Lung (tissue), 12 donors: ENCODE measurements around the gene SEL1L3. TPM values are rescaled to one million over a fixed set of nuclear protein-coding genes. Genes with fewer than 3 reads are reported as not detected.

Experiments
- ATAC-seq: fragments of 200-7000 bp; cut with Tn5 transposase; one replicate; pipeline ENCODE4 v1.9.1; 2020; ENCODE audit warnings: moderate number of reproducible peaks; ENCODE audit not compliant: insufficient read depth, low FRiP score
- DNase-seq, 3 donors: peaks; one replicate each; pipeline ENCODE4 v3.0.0-alpha.2; 2013 to 2017
- H3K27ac ChIP-seq, 2 donors: one replicate each; pipeline ENCODE4 v1.5.1; 2013; ENCODE audit warnings: mild to moderate bottlenecking in 2 of 2, moderate library complexity in 2 of 2, control low read depth in 1 of 2, inconsistent platforms in 1 of 2, low read depth in 1 of 2, low read length in 1 of 2
- H3K27me3 ChIP-seq, 3 donors: one replicate each; pipeline ENCODE4 v1.5.1; 2013; ENCODE audit warnings: low read length in 2 of 3; ENCODE audit not compliant: control insufficient read depth in 3 of 3, insufficient read depth in 3 of 3
- H3K36me3 ChIP-seq, 4 donors: one replicate each; pipeline ENCODE4 v1.5.1; 2013; ENCODE audit warnings: low read length in 4 of 4, mild to moderate bottlenecking in 1 of 4, moderate library complexity in 1 of 4; ENCODE audit not compliant: control insufficient read depth in 4 of 4, insufficient read depth in 4 of 4
- H3K4me1 ChIP-seq, 5 donors: one replicate each; pipeline ENCODE4 v1.5.1; 2013; ENCODE audit warnings: low read length in 5 of 5, mild to moderate bottlenecking in 2 of 5, moderate library complexity in 1 of 5; ENCODE audit not compliant: control insufficient read depth in 5 of 5, insufficient read depth in 5 of 5
- H3K4me3 ChIP-seq: one replicate; pipeline ENCODE4 v1.5.1; 2013; ENCODE audit warnings: mild to moderate bottlenecking, control low read depth, moderate library complexity
- H3K9ac ChIP-seq, 2 donors: one replicate each; pipeline ENCODE4 v1.5.1; 2013; ENCODE audit warnings: low read length in 2 of 2, control low read depth in 1 of 2; ENCODE audit not compliant: insufficient read depth in 1 of 2
- H3K9me3 ChIP-seq, 4 donors: one replicate each; pipeline ENCODE4 v1.5.1; 2013; ENCODE audit warnings: low read length in 3 of 4, mild to moderate bottlenecking in 1 of 4, moderate library complexity in 1 of 4; ENCODE audit not compliant: control insufficient read depth in 4 of 4, insufficient read depth in 3 of 4
- CTCF ChIP-seq: IDR thresholded peaks from 2 replicates; pipeline ENCODE4 v1.5.1; 2012; ENCODE audit warnings: mild to moderate bottlenecking; ENCODE audit errors: control extremely low read depth, extremely low read depth
- WGBS, 2 donors: extraction: QIAGEN DNeasy Blood & Tissue Kit; methylation state at CpG; one replicate each; pipeline ENCODE4 v1.1.7; 2013; 5-methylcytosine and 5-hydroxymethylcytosine counted together
- polyA plus RNA-seq, 2 donors: library from polyadenylated mRNA; stranded (reverse); fragments of 200-250 nt; gene quantifications; one replicate each; pipeline ENCODE4 v1.2.1, GENCODE V29; 2013
- total RNA-seq, 2 donors: library from RNA; depleted of rRNA in 1 of 2; stranded (reverse); fragments of >200 nt in 1 of 2; gene quantifications; one replicate each; pipeline ENCODE4 v1.2.1, GENCODE V29; 2014 to 2021
- donor health status: control.
- donor health status: control.
- donor health status: Bipolar disorder and iron deficiency.
- donor health status: healthy.
- donor health status: DM: yes; HTN: yes; CAD: no.

SEL1L3 gene
- total and polyA plus RNA-seq, 4 donors, result 29.2 to 93.3 (median 57.1) TPM

DNA sequence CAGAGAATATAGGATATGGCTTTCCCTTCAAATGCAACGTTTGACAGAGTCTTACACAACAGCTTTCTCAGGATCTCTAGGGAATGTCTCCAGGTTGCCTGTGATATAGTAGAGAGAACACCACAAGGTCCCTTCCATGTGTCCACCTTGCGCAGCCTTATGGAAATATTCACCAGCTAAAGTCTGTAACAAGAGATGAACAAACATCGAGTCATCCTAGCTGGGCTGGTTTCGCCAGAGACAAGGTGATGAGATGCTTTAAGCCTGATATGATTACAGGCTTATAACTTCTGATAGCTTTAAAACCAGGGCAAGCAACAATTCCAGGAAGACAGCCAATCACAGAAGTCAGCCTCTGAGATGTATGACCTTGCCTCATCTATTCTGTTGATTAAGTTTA is 83.8 kb downstream of the SEL1L3 start:
- H3K4me1 ChIP-seq, result no peaks in the 10 kb centered on the region
- H3K27me3 ChIP-seq, result no peaks in the 10 kb centered on the region
- no peak for TF ChIP-seq CTCF
- peaks cover 0 to 13% (median 0%) of the 10 kb centered on the region in 4 donors for H3K36me3 ChIP-seq
- no peaks in the 10 kb centered on the region for H3K9me3 ChIP-seq
- H3K9ac ChIP-seq, result no peak overlapping the region
- 91 to 92% methylated on average over 4 of the region's 4 CpGs for WGBS, 2 donors
- no peak overlapping the region for H3K4me3 ChIP-seq
- H3K27ac ChIP-seq, result no peak overlapping the region
- no peak for ATAC-seq
- DNase-seq, result no peak

GRCh38 chr4:25776795-25777194 is 86.0 kb downstream of the SEL1L3 start:
- no peak overlapping the region for H3K9ac ChIP-seq
- no peak for TF ChIP-seq CTCF
- no peak overlapping the region for H3K4me3 ChIP-seq
- DNase-seq, result no peak
- H3K27ac ChIP-seq, result no peak overlapping the region
- no peaks in the 10 kb centered on the region for H3K9me3 ChIP-seq
- H3K27me3 ChIP-seq, result no peaks in the 10 kb centered on the region
- H3K36me3 ChIP-seq, result peaks cover 0 to 11% (median 0%) of the 10 kb centered on the region in 4 donors
- peaks cover 0 to 2% (median 0%) of the 10 kb centered on the region in 5 donors for H3K4me1 ChIP-seq
- no peak for ATAC-seq

- Histone ChIP-seq H3K9me3 (no peaks in the 10 kb centered on the region), H3K36me3 (peaks cover 0 to 6% (median 0%) of the 10 kb centered on the region in 4 donors), H3K27ac (no peak overlapping the region), H3K9ac (no peak overlapping the region), H3K27me3 (no peaks in the 10 kb centered on the region), H3K4me1 (peaks cover 0 to 11% (median 5%) of the 10 kb centered on the region in 5 donors), H3K4me3 (no peak overlapping the region)
- no peak for TF ChIP-seq CTCF
- WGBS, 2 donors, result 95 to 96% methylated on average over 2 of the region's 2 CpGs
- no peak for ATAC-seq
- no peak for DNase-seq
Measured at GRCh38 chr4:25775166-25775565, 87.6 kb downstream of the SEL1L3 start.

- Histone ChIP-seq H3K27me3 (no peaks in the 10 kb centered on the region), H3K4me1 (peaks cover 0 to 11% (median 5%) of the 10 kb centered on the region in 5 donors), H3K36me3 (peaks cover 0 to 3% (median 0%) of the 10 kb centered on the region in 4 donors), H3K9ac (no peak overlapping the region), H3K9me3 (no peaks in the 10 kb centered on the region), H3K4me3 (no peak overlapping the region), H3K27ac (no peak overlapping the region)
- DNase-seq (no peak), ATAC-seq (no peak)
- no peak for TF ChIP-seq CTCF
- 96 to 97% methylated on average over 4 of the region's 4 CpGs for WGBS, 2 donors
Measured at GRCh38 chr4:25773358-25773757, 89.4 kb downstream of the SEL1L3 start.
